ENCODE results near the gene IQCH.

The IQCH gene

DNA sequence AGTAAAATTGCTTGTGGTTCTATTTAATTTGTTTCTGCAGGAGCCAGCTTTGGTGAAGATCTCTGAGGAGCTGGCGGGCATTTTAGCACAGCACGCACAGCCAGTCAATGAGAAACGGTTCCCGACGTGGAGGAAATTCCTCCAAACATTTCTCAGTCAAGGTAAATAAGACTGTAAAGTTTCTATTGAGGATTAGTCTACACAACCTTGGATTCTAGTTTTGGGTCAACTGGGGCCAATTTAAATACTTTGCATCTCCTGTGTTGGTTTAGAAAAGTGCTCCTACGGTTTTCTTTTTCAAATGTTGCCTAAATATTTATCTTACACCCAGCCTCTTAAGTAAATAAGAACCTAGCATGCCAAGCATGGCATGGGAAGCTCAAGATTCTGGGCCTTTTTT is 162.3 kb downstream of the IQCH start:
- Histone ChIP-seq H2AFZ (ENCODE audit: low read length) (no peak overlapping the region), H4K20me1 (ENCODE audit: insufficient read depth, low read length) (no peaks in the 10 kb centered on the region), H3K4me1 (ENCODE audit: low read length) (no peaks in the 10 kb centered on the region), H3K36me3 (replicated peaks; ENCODE audit: insufficient read depth, low read length) (no peaks in the 10 kb centered on the region), H3K4me2 (ENCODE audit: low read depth, low read length) (no peak overlapping the region), H3K79me2 (ENCODE audit: low read length) (no peaks in the 10 kb centered on the region), H3K9me3 (replicated peaks; ENCODE audit: insufficient read depth, low read length) (no peaks in the 10 kb centered on the region), H3K27me3 (replicated peaks; ENCODE audit: insufficient read depth, low read length) (no peaks in the 10 kb centered on the region), H3F3A (ENCODE audit: insufficient read depth, low read length) (no peaks in the 10 kb centered on the region), H3K9ac (ENCODE audit: low read length) (no peak overlapping the region), H3K27ac (ENCODE audit: low read length) (no peak overlapping the region), H3K4me3 (ENCODE audit: low read length) (no peak overlapping the region), H3K9me2 (replicated peaks; ENCODE audit: insufficient read depth, low read length) (no peaks in the 10 kb centered on the region)
- no peak for DNase-seq
- no peak for TF ChIP-seq EZH2 (optimal IDR thresholded peaks at IDR 0.05; ENCODE audit: low read depth, low read length)
- TF ChIP-seq, protein P1, sequence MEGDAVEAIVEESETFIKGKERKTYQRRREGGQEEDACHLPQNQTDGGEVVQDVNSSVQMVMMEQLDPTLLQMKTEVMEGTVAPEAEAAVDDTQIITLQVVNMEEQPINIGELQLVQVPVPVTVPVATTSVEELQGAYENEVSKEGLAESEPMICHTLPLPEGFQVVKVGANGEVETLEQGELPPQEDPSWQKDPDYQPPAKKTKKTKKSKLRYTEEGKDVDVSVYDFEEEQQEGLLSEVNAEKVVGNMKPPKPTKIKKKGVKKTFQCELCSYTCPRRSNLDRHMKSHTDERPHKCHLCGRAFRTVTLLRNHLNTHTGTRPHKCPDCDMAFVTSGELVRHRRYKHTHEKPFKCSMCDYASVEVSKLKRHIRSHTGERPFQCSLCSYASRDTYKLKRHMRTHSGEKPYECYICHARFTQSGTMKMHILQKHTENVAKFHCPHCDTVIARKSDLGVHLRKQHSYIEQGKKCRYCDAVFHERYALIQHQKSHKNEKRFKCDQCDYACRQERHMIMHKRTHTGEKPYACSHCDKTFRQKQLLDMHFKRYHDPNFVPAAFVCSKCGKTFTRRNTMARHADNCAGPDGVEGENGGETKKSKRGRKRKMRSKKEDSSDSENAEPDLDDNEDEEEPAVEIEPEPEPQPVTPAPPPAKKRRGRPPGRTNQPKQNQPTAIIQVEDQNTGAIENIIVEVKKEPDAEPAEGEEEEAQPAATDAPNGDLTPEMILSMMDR (IDR thresholded peaks at IDR 0.05; ENCODE audit: low read length): no peak
- no peak for TF ChIP-seq EZH2phosphoT487 (IDR thresholded peaks at IDR 0.05; ENCODE audit: low read length)

DNA sequence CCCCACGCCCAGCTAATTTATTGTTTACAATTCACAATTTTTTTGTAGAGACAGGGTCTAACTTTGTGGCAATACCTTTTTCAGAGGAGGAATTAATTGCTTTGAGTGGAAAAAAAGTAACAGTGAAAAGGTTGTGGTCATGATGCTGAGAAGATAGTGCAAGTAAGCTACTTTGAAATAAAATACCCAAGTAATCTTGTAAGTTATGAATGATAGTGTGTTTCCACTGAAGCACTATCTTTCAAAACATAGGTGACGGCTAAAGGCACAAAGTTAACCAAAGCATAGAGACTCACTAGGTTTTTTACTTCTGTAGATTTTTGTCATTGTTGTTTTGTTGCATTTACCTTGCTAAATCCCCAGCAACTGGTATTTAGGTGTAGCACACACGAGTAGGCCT is 165.1 kb downstream of the IQCH start:
- Histone ChIP-seq H3K27me3 (replicated peaks; ENCODE audit: insufficient read depth, low read length) (no peaks in the 10 kb centered on the region), H2AFZ (ENCODE audit: low read length) (no peak overlapping the region), H4K20me1 (ENCODE audit: insufficient read depth, low read length) (no peaks in the 10 kb centered on the region), H3K79me2 (ENCODE audit: low read length) (no peaks in the 10 kb centered on the region), H3K9me3 (replicated peaks; ENCODE audit: insufficient read depth, low read length) (no peaks in the 10 kb centered on the region), H3K36me3 (replicated peaks; ENCODE audit: insufficient read depth, low read length) (no peaks in the 10 kb centered on the region), H3F3A (ENCODE audit: insufficient read depth, low read length) (no peaks in the 10 kb centered on the region), H3K9ac (ENCODE audit: low read length) (no peak overlapping the region), H3K9me2 (replicated peaks; ENCODE audit: insufficient read depth, low read length) (no peaks in the 10 kb centered on the region), H3K4me1 (ENCODE audit: low read length) (no peaks in the 10 kb centered on the region), H3K4me2 (ENCODE audit: low read depth, low read length) (no peak overlapping the region), H3K27ac (ENCODE audit: low read length) (no peak overlapping the region), H3K4me3 (ENCODE audit: low read length) (no peak overlapping the region)
- TF ChIP-seq, protein P1 (IDR thresholded peaks at IDR 0.05; ENCODE audit: low read length): no peak
- TF ChIP-seq EZH2 (optimal IDR thresholded peaks at IDR 0.05; ENCODE audit: low read depth, low read length): no peak
- no peak for TF ChIP-seq EZH2phosphoT487 (IDR thresholded peaks at IDR 0.05; ENCODE audit: low read length)
- no peak for DNase-seq

DNA sequence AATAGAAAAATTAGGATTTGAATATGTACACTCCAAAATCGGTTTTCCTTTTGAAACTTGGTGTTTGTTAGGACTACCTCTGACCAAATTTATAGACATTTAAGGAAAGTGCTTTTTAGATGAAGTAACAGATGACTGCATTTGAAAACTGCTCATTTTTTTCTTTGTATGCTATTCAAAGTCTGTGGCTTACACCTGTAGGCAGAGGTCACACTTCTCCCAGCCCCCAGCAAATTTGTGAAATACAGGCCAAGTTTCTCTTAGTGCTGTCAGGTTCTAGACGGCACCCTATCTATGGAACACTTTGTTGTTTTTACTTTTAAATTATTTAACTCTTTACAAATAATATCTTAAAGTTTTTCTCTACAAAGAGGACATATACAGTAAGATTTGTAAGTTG is 165.6 kb downstream of the IQCH start:
- TF ChIP-seq, protein P1 (IDR thresholded peaks at IDR 0.05; ENCODE audit: low read length): no peak
- TF ChIP-seq EZH2 (optimal IDR thresholded peaks at IDR 0.05; ENCODE audit: low read depth, low read length) (no peak), EZH2phosphoT487 (IDR thresholded peaks at IDR 0.05; ENCODE audit: low read length) (no peak)
- Histone ChIP-seq H2AFZ (ENCODE audit: low read length) (no peak overlapping the region), H3K27me3 (replicated peaks; ENCODE audit: insufficient read depth, low read length) (no peaks in the 10 kb centered on the region), H3K4me2 (ENCODE audit: low read depth, low read length) (no peak overlapping the region), H3K36me3 (replicated peaks; ENCODE audit: insufficient read depth, low read length) (no peaks in the 10 kb centered on the region), H3K27ac (ENCODE audit: low read length) (no peak overlapping the region), H3K9me3 (replicated peaks; ENCODE audit: insufficient read depth, low read length) (no peaks in the 10 kb centered on the region), H3K9ac (ENCODE audit: low read length) (no peak overlapping the region), H4K20me1 (ENCODE audit: insufficient read depth, low read length) (no peaks in the 10 kb centered on the region), H3K4me3 (ENCODE audit: low read length) (no peak overlapping the region), H3K79me2 (ENCODE audit: low read length) (no peaks in the 10 kb centered on the region), H3K4me1 (ENCODE audit: low read length) (no peaks in the 10 kb centered on the region), H3F3A (ENCODE audit: insufficient read depth, low read length) (no peaks in the 10 kb centered on the region), H3K9me2 (replicated peaks; ENCODE audit: insufficient read depth, low read length) (no peaks in the 10 kb centered on the region)
- no peak for DNase-seq
